IPS-NIHi11 (cell line): ENCODE data around the gene JCHAIN.

Experiments used
- DNase-seq: peaks from one replicate; pipeline ENCODE4 v3.0.0; 2012; ENCODE audit warnings: mixed read lengths, low spot score

JCHAIN gene

DNA sequence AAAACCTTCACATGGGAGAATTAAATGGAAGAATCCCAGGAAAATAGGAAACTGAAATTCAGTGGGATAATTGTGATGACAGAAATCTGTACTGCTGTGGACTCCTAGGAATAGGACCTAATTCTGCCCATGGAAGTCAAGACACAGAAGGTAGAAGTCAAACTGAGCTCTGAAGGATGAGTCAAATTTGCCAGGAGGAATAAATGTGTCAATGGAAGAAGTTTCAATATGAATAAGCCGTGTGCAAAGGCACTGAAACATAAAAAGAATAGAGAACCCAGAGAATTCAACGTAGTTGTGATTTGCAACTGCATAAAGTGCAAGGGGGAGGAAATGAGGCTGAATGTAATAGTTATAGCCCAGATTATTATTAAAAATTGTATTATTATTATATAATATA, 26.1 kb downstream of the JCHAIN start:
- DNase-seq: no peak

DNA sequence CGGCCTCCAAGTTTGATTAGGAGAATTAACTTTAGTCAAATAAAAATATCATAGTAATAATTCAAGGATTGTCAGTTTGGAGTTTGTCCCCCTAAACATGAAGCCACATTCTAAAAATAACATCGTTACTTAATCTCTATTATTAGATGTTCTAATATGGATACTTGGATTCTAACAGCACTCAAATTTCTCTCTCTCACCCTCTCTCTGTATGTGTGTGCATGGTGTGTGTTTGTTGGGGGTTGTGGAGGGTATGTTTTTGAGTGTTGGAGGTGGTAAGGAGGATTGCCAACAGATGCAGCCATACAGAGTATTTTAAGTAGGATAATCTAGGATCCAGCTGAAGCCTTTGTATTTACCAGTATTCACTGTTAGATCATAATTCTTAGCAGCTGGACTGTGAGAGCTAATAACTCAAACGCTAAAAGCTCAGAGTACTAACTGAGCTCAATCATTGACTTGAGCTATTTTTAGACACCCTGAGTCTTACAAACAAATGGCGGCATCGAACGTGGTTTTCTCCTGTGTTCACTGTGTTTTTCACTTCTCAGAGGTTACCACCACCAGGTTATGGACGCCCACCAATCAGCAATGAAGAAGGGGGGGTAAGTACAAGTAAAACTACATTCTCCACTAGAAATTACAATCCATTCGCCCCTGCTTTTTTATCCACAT, 28.9 kb downstream of the JCHAIN start:
- DNase-seq: no peak

DNA sequence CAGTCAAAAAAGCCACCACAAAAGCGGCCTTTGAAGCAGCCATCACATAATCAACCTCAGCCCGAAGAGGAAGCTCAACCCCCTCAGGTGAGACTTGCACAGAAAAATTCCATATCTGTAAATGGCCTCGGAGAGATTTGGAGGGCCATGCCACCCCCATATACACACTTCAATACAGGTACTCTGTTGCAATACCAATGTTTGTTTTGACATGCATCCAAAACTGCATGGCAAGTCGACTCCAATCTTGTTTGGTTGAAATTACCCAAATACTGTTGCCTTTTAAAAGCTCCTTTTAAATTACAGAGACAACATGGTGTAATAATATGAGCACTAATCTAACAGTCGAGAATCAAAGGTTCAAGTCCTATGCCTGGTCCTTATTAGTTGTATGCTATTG, 31.8 kb downstream of the JCHAIN start:
- no peak for DNase-seq

GRCh38 chr4:70632028-70632427, 34.3 kb downstream of the JCHAIN start:
- DNase-seq: no peak

DNA sequence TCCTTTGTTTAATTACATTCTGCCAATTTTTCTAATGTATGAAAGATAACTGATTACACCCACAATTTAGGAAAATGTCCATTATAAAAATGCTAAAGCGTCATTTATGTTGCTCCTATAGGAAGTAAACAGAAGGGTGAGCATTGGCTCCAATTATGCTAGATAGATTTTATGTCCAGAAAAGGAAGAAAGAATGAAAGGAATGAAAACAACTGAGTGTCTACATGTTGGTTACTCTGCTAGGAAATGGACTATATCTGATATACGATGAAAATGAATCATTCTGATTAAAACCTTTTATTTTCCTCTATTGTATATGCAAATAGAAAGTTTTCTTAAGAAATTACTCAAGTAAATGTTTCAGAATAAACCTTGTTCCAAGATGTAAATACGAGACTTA, 36.1 kb downstream of the JCHAIN start:
- no peak for DNase-seq

DNA sequence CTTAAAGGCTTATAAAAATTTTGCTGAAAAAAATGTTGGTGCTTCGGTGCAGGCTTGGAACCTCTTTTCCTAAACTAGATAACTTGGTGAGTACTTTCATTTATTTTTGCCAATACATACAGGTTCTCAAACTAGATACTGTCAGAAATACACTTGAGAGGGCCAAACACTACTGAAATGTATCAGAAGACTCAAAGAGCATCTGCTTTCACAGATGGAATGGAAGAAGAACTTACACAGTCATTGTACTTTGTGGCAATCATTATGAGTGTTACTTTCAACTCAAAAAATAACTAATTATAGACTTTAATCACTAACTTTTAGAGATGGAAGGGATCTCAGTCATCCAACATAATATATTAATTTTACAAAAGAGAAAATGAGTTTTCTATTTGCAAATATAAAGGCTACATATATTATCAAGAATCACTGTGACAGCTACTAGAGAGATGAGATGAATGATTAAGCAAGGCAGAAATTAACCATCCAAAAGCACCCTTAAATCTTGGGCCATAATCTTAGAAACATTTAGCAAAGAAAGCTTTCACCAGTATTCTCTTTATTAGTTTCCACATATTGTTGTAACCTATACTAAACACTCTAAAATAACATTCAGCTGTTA, 36.7 kb downstream of the JCHAIN start:
- DNase-seq: no peak

GRCh38 chr4:70628444-70628843, 37.9 kb downstream of the JCHAIN start, which contains the start of gene ENAM:
Gene ENAM, plus strand, starts transcription at chr4:70628744. Its CDS starts 757 bp downstream, at chr4:70629501.
- no peak for DNase-seq

- no peak for DNase-seq
These were observed 38.7 kb downstream of the JCHAIN start for GRCh38 chr4:70627620-70628019.

- no peak for DNase-seq
These were observed 42.0 kb downstream of the JCHAIN start for GRCh38 chr4:70624226-70624793.

DNA sequence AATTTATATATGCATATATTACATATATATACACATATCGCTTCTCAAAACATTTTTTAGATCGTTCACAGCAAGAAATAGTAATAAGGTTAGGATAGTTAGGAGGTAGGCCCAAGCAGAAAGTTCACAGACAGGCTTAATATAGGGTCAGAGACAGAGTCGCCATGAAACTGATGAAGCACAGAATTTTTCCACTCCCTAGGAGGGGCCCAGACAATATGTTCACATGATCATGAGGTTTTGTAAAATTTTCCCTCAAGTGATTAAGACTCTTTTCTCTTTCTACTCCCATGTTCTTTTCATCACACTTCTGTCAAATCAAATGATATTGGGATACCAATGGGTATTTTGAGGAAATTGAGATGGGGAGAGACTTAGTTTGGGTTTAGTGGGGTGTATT, 43.0 kb downstream of the JCHAIN start:
- DNase-seq: no peak

GRCh38 chr4:70619778-70620177, 46.5 kb downstream of the JCHAIN start:
- DNase-seq: no peak

GRCh38 chr4:70619288-70619687, 47.0 kb downstream of the JCHAIN start:
- no peak for DNase-seq

- no peak for DNase-seq
These were observed 52.1 kb downstream of the JCHAIN start for GRCh38 chr4:70614184-70614555.

DNA sequence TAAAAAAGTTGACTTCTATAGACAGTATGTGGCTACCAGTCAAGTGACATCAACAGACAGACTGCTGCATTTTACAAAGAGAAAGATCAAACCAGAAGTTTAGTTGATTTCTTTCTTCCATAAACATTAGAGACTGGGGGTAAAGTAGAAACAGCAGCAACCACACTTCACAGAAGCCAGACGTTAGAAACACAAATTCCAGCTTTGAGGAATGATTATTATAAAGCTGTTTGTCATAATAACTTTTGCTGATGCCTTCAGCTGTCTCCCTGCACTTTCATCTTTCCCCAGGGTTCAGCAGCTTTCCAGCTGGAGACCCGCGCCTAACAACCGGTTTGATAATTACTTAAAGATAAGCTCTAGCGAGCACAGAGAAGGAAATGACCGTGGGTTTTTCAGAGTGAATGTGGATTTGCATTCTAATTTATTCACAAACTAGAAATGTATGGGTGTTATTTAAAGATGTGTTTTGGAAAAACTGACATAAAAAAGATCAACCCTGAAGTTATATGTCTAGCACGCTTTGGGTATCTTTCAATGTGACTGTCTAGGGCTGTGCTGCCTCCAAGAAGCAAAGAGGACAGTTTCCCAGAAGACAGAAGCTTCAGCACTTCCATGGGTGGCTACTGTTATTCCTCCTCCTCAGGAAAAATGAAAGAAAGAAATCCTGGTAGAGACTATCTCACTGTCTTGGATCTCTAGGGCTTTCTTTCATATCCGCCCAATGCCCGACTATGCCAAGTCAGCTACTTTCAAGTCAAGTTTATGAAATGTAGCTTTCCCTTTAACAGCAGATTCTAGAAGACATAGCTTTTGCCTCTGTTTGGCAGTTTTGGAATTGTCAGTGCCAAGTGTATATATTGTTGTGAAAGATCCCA, 52.8 kb downstream of the JCHAIN start:
- no peak for DNase-seq

DNA sequence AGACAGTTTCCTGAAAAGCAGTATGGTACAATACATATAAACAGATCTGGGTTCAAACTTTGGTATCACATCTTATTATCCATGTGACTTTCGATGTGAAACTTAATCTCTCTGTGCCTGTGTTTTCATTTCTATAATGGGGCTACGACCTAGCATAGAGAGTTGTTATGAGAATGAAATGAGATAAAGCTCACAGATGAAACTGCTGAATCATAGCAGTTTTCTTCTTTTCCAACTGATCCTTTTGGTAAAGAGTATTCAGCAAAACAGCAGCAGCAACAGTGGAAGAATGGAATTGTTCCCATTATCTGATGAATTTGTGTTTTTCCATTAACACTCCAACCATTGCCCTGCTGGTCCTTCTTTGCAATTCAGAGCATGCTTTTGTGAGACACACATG, 58.0 kb downstream of the JCHAIN start:
- DNase-seq: no peak

GRCh38 chr4:70607334-70607853, 58.9 kb downstream of the JCHAIN start:
- no peak for DNase-seq

DNA sequence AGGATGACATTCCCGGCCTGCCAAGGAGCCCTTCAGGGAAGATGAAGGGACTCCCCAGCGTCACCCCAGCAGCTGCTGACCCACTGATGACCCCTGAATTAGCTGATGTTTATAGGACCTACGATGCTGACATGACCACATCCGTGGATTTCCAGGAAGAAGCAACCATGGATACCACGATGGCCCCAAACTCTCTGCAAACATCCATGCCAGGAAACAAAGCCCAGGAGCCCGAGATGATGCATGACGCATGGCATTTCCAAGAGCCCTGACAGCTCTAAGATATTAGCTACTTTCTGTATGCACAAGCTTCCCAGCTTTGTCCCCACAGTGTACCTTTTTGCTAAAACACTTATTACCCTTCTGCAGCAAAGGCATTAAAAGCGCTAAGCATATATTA, 59.8 kb downstream of the JCHAIN start:
- no peak for DNase-seq
